ENCODE data around the gene TJP1. TPM values are rescaled to one million over a fixed set of nuclear protein-coding genes. Genes with fewer than 3 reads are reported as not detected.
A peak's percentile ranks its signal among the peaks of the same experiment; 100 is the strongest.

TJP1 gene
- total RNA-seq, 4 donors from 2014 or later = 100 to 115 (median 103) TPM

DNA sequence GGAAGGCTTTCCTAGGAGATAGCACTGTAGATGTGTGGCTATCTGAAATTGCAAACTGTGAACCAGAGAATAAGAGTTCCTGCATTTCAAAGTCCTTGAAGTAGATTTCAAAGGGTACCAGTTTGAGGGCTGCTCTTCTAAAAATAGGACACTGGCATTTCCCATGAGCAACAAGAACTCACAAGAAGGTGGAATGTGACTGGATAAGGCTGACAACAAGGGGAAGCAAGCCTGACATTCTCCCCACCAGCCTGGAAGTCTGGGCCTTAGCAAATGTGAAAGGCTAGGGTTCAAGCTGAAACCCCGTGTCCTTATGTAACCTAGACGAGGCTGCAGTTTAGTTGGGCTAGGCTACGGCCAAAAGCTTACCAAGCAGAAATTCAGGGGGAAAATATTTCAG is 18.7 kb upstream of the TJP1 start:
- Histone ChIP-seq H3K4me1 (peaks cover 0 to 14% (median 0%) of the 10 kb centered on the region in 3 donors), H3K27me3 (no peaks in the 10 kb centered on the region), H3K36me3 (no peaks in the 10 kb centered on the region), H3K4me3 (no peak overlapping the region), H3K9me3 (no peaks in the 10 kb centered on the region), H3K27ac (no peak overlapping the region)
- WGBS, 2 donors (ENCODE audit: low coverage in 1 of 2) = 62 to 83% methylated on average over 3 of the region's 3 CpGs
- ATAC-seq = no peak
- TF ChIP-seq POLR2AphosphoS5 (IDR thresholded peaks at IDR 0.05) = no peak
- TF ChIP-seq POLR2A (IDR thresholded peaks at IDR 0.05) = no peak
- TF ChIP-seq EP300 (IDR thresholded peaks at IDR 0.05) = no peak
- TF ChIP-seq, protein P1, sequence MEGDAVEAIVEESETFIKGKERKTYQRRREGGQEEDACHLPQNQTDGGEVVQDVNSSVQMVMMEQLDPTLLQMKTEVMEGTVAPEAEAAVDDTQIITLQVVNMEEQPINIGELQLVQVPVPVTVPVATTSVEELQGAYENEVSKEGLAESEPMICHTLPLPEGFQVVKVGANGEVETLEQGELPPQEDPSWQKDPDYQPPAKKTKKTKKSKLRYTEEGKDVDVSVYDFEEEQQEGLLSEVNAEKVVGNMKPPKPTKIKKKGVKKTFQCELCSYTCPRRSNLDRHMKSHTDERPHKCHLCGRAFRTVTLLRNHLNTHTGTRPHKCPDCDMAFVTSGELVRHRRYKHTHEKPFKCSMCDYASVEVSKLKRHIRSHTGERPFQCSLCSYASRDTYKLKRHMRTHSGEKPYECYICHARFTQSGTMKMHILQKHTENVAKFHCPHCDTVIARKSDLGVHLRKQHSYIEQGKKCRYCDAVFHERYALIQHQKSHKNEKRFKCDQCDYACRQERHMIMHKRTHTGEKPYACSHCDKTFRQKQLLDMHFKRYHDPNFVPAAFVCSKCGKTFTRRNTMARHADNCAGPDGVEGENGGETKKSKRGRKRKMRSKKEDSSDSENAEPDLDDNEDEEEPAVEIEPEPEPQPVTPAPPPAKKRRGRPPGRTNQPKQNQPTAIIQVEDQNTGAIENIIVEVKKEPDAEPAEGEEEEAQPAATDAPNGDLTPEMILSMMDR (IDR thresholded peaks at IDR 0.05) = no peak

DNA sequence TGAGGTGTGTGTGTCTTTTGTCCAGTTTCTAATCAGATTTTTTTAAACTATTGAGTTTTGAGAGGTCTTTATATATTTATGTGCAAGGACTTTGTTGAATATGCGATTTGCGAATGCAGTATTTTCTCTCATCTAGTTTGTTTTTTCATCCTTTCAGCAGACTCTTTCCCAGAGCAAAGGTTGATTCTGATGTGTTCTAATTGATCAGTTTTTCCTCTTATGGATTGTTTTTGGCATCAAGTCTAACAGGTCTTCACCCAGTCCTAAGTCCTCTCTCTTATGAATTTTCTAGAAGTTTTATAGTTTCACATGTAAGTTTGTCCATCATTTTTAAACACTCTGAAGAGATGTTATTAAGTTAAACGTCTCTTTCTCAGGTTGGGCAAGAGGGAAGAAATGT is 17.8 kb upstream of the TJP1 start:
- Histone ChIP-seq H3K4me1 (peaks cover 0 to 18% (median 0%) of the 10 kb centered on the region in 3 donors), H3K27me3 (no peaks in the 10 kb centered on the region), H3K9me3 (no peaks in the 10 kb centered on the region), H3K4me3 (no peak overlapping the region), H3K27ac (no peak overlapping the region), H3K36me3 (no peaks in the 10 kb centered on the region)
- no peak for TF ChIP-seq POLR2AphosphoS5 (IDR thresholded peaks at IDR 0.05)
- no peak for TF ChIP-seq EP300 (IDR thresholded peaks at IDR 0.05)
- TF ChIP-seq, protein P1 (IDR thresholded peaks at IDR 0.05) = no peak
- no peak for TF ChIP-seq POLR2A (IDR thresholded peaks at IDR 0.05)
- ATAC-seq = no peak
- WGBS, 2 donors (ENCODE audit: low coverage in 1 of 2) = 87% methylated on average over 3 of the region's 3 CpGs; no CpG with 5 or more reads in 1 of the 2 donors

DNA sequence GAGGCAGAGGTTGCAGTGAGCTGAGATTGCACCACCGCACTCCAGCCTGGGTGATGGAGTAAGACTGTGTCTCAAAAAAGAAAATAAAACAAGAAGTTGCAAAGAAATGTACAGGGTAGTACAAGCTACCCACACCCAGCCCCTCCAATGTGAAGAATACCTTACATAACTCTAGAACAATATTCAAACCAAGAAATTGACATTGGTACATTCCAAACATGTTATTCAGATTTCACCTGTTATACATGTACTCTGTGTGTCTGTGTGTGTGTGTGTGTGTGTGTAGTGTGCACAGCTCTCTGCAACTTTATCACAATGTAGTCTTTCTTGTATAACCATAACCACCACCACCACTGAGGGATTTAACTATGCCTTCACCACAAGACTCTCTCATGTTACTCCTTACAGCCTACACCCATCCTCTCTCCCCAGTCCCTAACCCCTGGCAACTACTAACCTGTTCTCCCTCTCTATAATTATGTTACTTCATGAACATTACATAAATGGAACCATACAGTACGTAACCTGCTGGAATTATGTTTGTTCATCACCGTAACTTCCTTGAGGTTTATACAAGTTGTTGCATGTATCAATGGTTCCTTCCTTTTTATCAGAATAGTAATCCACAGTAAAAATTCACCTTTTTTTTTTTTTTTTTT is 16.2 kb upstream of the TJP1 start:
- Histone ChIP-seq H3K4me3 (no peak overlapping the region), H3K27me3 (no peaks in the 10 kb centered on the region), H3K36me3 (no peaks in the 10 kb centered on the region), H3K9me3 (no peaks in the 10 kb centered on the region), H3K27ac (no peak overlapping the region), H3K4me1 (peaks cover 0 to 21% (median 0%) of the 10 kb centered on the region in 3 donors)
- no peak for TF ChIP-seq EP300 (IDR thresholded peaks at IDR 0.05)
- TF ChIP-seq, protein P1 (IDR thresholded peaks at IDR 0.05) = no peak
- no peak for TF ChIP-seq POLR2A (IDR thresholded peaks at IDR 0.05)
- TF ChIP-seq POLR2AphosphoS5 (IDR thresholded peaks at IDR 0.05) = no peak
- WGBS, 2 donors (ENCODE audit: low coverage in 1 of 2) = 95 to 100% methylated on average over 3 of the region's 3 CpGs
- no peak for ATAC-seq

DNA sequence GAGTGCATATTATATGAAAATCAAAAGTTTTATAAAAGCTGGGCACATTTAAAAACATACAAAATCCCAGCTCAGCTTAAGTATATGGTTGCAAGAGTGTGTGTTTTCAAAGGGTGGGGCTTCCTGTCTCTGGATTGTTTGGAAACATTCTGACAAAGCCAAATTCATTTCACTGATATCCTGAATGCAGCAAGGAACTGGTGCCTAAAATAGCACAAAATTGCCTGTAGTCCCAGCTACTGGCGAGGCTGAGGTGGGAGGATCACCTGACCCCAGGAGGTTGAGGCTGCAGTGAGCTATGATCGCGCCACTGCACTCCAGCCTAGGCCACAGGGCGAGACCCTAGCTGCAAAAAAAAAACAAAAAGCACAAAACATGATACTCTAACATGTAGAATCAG is 13.0 kb upstream of the TJP1 start:
- Histone ChIP-seq H3K4me3 (no peak overlapping the region), H3K36me3 (no peaks in the 10 kb centered on the region), H3K27me3 (no peaks in the 10 kb centered on the region), H3K27ac (no peak overlapping the region), H3K4me1 (peaks cover 0 to 7% (median 0%) of the 10 kb centered on the region in 3 donors), H3K9me3 (no peaks in the 10 kb centered on the region)
- WGBS, 2 donors (ENCODE audit: low coverage in 1 of 2) = 40 to 48% methylated on average over 1 to 4 of the region's 4 CpGs
- peak; percentile 41 for ATAC-seq
- no peak for TF ChIP-seq POLR2A (IDR thresholded peaks at IDR 0.05)
- TF ChIP-seq POLR2AphosphoS5 (IDR thresholded peaks at IDR 0.05) = no peak
- TF ChIP-seq EP300 (IDR thresholded peaks at IDR 0.05) = no peak
- TF ChIP-seq, protein P1 (IDR thresholded peaks at IDR 0.05) = no peak

DNA sequence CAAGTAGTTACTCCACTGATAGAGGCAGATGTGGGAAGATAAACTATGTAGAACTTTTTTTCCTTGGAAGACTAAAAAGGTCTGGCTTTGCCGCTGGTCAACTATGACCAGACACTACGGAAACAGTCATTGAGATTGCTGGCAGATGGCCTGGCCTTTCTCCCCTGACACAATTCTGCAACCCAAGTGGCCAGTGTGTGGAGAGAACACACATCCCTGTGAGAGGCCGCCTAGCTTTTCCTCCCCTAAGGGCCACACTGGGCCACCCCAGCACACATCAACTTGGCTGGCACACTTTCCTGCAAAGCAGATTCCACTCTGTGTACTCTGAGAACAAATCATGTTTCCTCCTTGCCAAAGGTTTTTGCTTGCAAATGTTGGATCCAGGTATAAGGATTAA is 10.4 kb upstream of the TJP1 start:
- TF ChIP-seq, protein P1 (IDR thresholded peaks at IDR 0.05) = no peak
- TF ChIP-seq POLR2AphosphoS5 (IDR thresholded peaks at IDR 0.05) (no peak), POLR2A (IDR thresholded peaks at IDR 0.05) (no peak), EP300 (IDR thresholded peaks at IDR 0.05) (no peak)
- Histone ChIP-seq H3K36me3 (no peaks in the 10 kb centered on the region), H3K27ac (no peak overlapping the region), H3K9me3 (no peaks in the 10 kb centered on the region), H3K4me3 (no peak overlapping the region), H3K4me1 (peaks cover 0 to 16% (median 0%) of the 10 kb centered on the region in 3 donors), H3K27me3 (no peaks in the 10 kb centered on the region)
- no peak for ATAC-seq
- WGBS, 2 donors (ENCODE audit: low coverage in 1 of 2) = 81 to 93% methylated on average over 2 to 3 of the region's 3 CpGs

Measured in gastroesophageal sphincter (tissue), 4 donors.